GM23338 (cell line): ENCODE data around the gene CYP3A7. TPM values are rescaled to one million over a fixed set of nuclear protein-coding genes. Genes with fewer than 3 reads are reported as not detected.
"Not testable (repeated sequence)": the region's sequence is repeated elsewhere in the genome, so short reads cannot be mapped to it uniquely, and the experiment has no call there.

Source experiments
- ATAC-seq: fragments of 200-7000 bp; cut with Tn5 transposase; 3 replicates; pipeline ENCODE4 v1.9.1; 2020
- DNase-seq: peaks from one replicate; pipeline ENCODE4 v3.0.0-alpha.2; 2015; ENCODE audit warnings: low spot score
- H2AFZ ChIP-seq: fragments of 200-600 bp; sonication (generic); 2 replicates; pipeline ENCODE4 v1.8.0; 2016; ENCODE audit warnings: antibody characterized with exemption, mild to moderate bottlenecking, moderate library complexity
- H3F3A ChIP-seq: fragments of 200-600 bp; sonication (generic); replicated peaks from 2 replicates; pipeline ENCODE4 v1.8.0; 2017; ENCODE audit warnings: antibody characterized with exemption, mixed run types, low read depth
- H3K27ac ChIP-seq: fragments of 200-600 bp; sonication (generic); 2 replicates; pipeline ENCODE4 v1.6.1; 2016; ENCODE audit warnings: low read depth
- H3K27me3 ChIP-seq: fragments of 200-600 bp; sonication (generic); 2 replicates; pipeline ENCODE4 v1.8.0; 2016; ENCODE audit warnings: mild to moderate bottlenecking, mixed run types, moderate library complexity; ENCODE audit not compliant: insufficient read depth
- H3K36me3 ChIP-seq: fragments of 200-600 bp; sonication (generic); 2 replicates; pipeline ENCODE4 v1.8.0; 2016; ENCODE audit warnings: mild to moderate bottlenecking; ENCODE audit not compliant: insufficient read depth
- H3K4me1 ChIP-seq: fragments of 200-600 bp; sonication (generic); 2 replicates; pipeline ENCODE4 v1.8.0; 2016; ENCODE audit warnings: mild to moderate bottlenecking, moderate library complexity; ENCODE audit not compliant: insufficient read depth
- H3K4me2 ChIP-seq: fragments of 200-600 bp; sonication (generic); 2 replicates; pipeline ENCODE4 v1.7.1; 2017; ENCODE audit warnings: mixed run types
- H3K4me3 ChIP-seq: fragments of 200-600 bp; sonication (generic); 2 replicates; pipeline ENCODE4 v1.6.1; 2016; ENCODE audit warnings: mixed run types
- H3K79me2 ChIP-seq: fragments of 200-600 bp; sonication (generic); replicated peaks from 2 replicates; pipeline ENCODE4 v1.8.0; 2017; ENCODE audit warnings: mild to moderate bottlenecking; ENCODE audit not compliant: insufficient read depth
- H3K9me2 ChIP-seq: fragments of 200-600 bp; sonication (generic); 2 replicates; pipeline ENCODE4 v1.8.0; 2017; ENCODE audit not compliant: insufficient read depth
- H4K20me1 ChIP-seq: fragments of 200-600 bp; sonication (generic); replicated peaks from 2 replicates; pipeline ENCODE4 v1.8.0; 2017; ENCODE audit warnings: mild to moderate bottlenecking; ENCODE audit not compliant: insufficient read depth
- H3K27ac Mint-ChIP-seq: 2 replicates; pipeline ENCODE4 v1.8.0; 2020; ENCODE audit warnings: inconsistent platforms, mild to moderate bottlenecking, moderate library complexity, mixed read lengths
- H3K27me3 Mint-ChIP-seq: 3 replicates; pipeline ENCODE4 v1.8.0; 2022; ENCODE audit warnings: low read depth, mild to moderate bottlenecking, moderate library complexity, mixed read lengths, inconsistent platforms; ENCODE audit not compliant: insufficient read depth, poor library complexity
- H3K36me3 Mint-ChIP-seq: 3 replicates; pipeline ENCODE4 v1.8.0; 2021; ENCODE audit warnings: low read depth, mild to moderate bottlenecking, inconsistent platforms, moderate library complexity, mixed read lengths
- H3K4me1 Mint-ChIP-seq: 3 replicates; pipeline ENCODE4 v1.8.0; 2020; ENCODE audit warnings: mild to moderate bottlenecking, inconsistent platforms, mixed read lengths
- H3K4me3 Mint-ChIP-seq: 3 replicates; pipeline ENCODE4 v1.8.0; 2021; ENCODE audit warnings: moderate library complexity, mild to moderate bottlenecking, inconsistent platforms, mixed read lengths
- H3K9me3 Mint-ChIP-seq: 3 replicates; pipeline ENCODE4 v1.8.0; 2020; ENCODE audit warnings: moderate library complexity, mild to moderate bottlenecking, inconsistent platforms, mixed read lengths
- CREB1 ChIP-seq: fragments of 250-450 bp; sonication (Bioruptor Pico); IDR thresholded peaks from 2 replicates; pipeline ENCODE4 v1.5.0; 2020; ENCODE audit warnings: low read depth, mild to moderate bottlenecking, moderate library complexity
- ETS1 ChIP-seq: IDR thresholded peaks from 2 replicates; pipeline ENCODE4 v1.6.1; 2016; ENCODE audit warnings: antibody characterized with exemption
- EZH2phosphoT487 ChIP-seq: fragments of 200-600 bp; sonication (generic); IDR thresholded peaks from one replicate; pipeline ENCODE4 v1.8.1; 2018; ENCODE audit warnings: antibody characterized with exemption; ENCODE audit not compliant: unreplicated experiment
- NANOG ChIP-seq: IDR thresholded peaks from 2 replicates; pipeline ENCODE4 v1.6.1; 2016; ENCODE audit warnings: antibody characterized with exemption, borderline replicate concordance
- STAT1 ChIP-seq: IDR thresholded peaks from one replicate; pipeline ENCODE4 v1.6.1; 2016; ENCODE audit warnings: antibody characterized with exemption; ENCODE audit not compliant: unreplicated experiment
- ZNF114 ChIP-seq: fragments of 250-450 bp; sonication (Bioruptor Pico); IDR thresholded peaks from 2 replicates; pipeline ENCODE4 v1.5.0; 2020; ENCODE audit warnings: mild to moderate bottlenecking, moderate library complexity
- ZNF331 ChIP-seq: fragments of 250-450 bp; sonication (Bioruptor Pico); IDR thresholded peaks from 2 replicates; pipeline ENCODE4 v1.5.0; 2020; ENCODE audit warnings: low read depth, mild to moderate bottlenecking, moderate library complexity
- ZNF462 ChIP-seq: fragments of 250-450 bp; sonication (Bioruptor Pico); IDR thresholded peaks from 2 replicates; pipeline ENCODE4 v1.5.0; 2020; ENCODE audit warnings: mild to moderate bottlenecking, moderate library complexity
- polyA plus RNA-seq: library from polyadenylated mRNA; unstranded; fragments of >200 nt; fragmentation: Nextera tagmentation; extraction: Ambion mirVana; gene quantifications from 2 replicates; pipeline ENCODE4 v1.2.1, GENCODE V29; 2016
- total RNA-seq: library from RNA; depleted of rRNA; stranded (reverse); fragments of >200 nt; shearing (Covaris generic); gene quantifications from 2 replicates; pipeline ENCODE4 v1.2.3, GENCODE V29; 2014
- TF ChIP-seq, protein P1 (sequence below): IDR thresholded peaks from one replicate; pipeline ENCODE4 v1.6.1; 2018; ENCODE audit warnings: antibody characterized with exemption; ENCODE audit not compliant: unreplicated experiment
- TF ChIP-seq, protein P2 (sequence below), 2 experiments: fragments of 200-600 bp in 1 of 2; sonication (generic) in 1 of 2; conservative IDR thresholded peaks; 2 replicates each; pipeline versions ENCODE4 v1.5.1 to v1.6.1; 2016 to 2017; ENCODE audit warnings: antibody characterized with exemption in 2 of 2, low read depth in 2 of 2, mild to moderate bottlenecking in 2 of 2, moderate library complexity in 1 of 2

The CYP3A7 gene
- total and polyA plus RNA-seq, 2 experiments from 2014 or later: 0.19 TPM; not detected in 1

- H3K4me3 Mint-ChIP-seq, H3K9me2 ChIP-seq, H3F3A ChIP-seq, H3K9me3 Mint-ChIP-seq, H4K20me1 ChIP-seq, H2AFZ ChIP-seq, H3K27me3 Mint-ChIP-seq, H3K36me3 ChIP-seq, H3K4me1 Mint-ChIP-seq, H3K4me1 ChIP-seq, H3K27ac ChIP-seq, H3K27me3 ChIP-seq, DNase-seq, H3K4me3 ChIP-seq, H3K79me2 ChIP-seq, H3K27ac Mint-ChIP-seq, H3K4me2 ChIP-seq, H3K36me3 Mint-ChIP-seq, ATAC-seq: not testable (repeated sequence)
Measured at GRCh38 chr7:99769494-99769893, 34.5 kb upstream of the CYP3A7 start.

DNA sequence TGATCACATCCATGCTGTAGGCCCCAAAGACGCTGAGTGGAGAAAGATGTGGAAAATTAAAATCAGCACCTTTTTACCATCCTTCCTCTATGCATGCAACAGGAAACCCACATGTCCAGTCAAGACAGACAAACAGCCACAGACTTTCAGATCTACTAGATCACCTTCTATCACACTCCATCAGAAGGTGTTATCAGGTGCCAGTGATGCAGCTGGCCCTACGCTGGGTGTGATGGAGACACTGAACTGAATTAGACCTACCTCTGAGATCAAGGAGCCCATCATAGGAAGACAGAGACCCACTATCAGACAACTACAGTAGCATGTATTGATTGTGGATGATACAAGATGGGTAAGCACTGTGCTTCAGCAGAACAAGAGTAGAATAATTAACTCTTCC, 33.5 kb upstream of the CYP3A7 start:
- no peaks in the 10 kb centered on the region for H3F3A ChIP-seq
- no peak overlapping the region for H3K27ac ChIP-seq
- H3K27me3 ChIP-seq: no peaks in the 10 kb centered on the region
- H3K9me2 ChIP-seq: peaks cover 3% of the 10 kb centered on the region; the same call in 1 of the 2 replicates
- H3K4me2 ChIP-seq: no peak overlapping the region
- no peaks in the 10 kb centered on the region for H3K4me1 ChIP-seq
- no peaks in the 10 kb centered on the region for H3K36me3 ChIP-seq
- DNase-seq (no peak), ATAC-seq (no peak)
- Mint-ChIP-seq H3K36me3 (no peaks in the 10 kb centered on the region), H3K4me3 (no peak overlapping the region), H3K27ac (no peak overlapping the region), H3K27me3 (peaks cover 2% of the 10 kb centered on the region), H3K9me3 (no peaks in the 10 kb centered on the region), H3K4me1 (no peaks in the 10 kb centered on the region)
- no peak overlapping the region for H3K4me3 ChIP-seq
- no peaks in the 10 kb centered on the region for H4K20me1 ChIP-seq
- no peak overlapping the region for H2AFZ ChIP-seq
- H3K79me2 ChIP-seq: no peaks in the 10 kb centered on the region
- TF ChIP-seq NANOG (no peak), EZH2phosphoT487 (no peak), ETS1 (no peak), ZNF462 (CRISPR knock-in tag) (no peak), ZNF114 (CRISPR knock-in tag) (no peak), ZNF331 (CRISPR knock-in tag) (no peak), STAT1 (no peak), CREB1 (no peak)
- TF ChIP-seq, protein P1, sequence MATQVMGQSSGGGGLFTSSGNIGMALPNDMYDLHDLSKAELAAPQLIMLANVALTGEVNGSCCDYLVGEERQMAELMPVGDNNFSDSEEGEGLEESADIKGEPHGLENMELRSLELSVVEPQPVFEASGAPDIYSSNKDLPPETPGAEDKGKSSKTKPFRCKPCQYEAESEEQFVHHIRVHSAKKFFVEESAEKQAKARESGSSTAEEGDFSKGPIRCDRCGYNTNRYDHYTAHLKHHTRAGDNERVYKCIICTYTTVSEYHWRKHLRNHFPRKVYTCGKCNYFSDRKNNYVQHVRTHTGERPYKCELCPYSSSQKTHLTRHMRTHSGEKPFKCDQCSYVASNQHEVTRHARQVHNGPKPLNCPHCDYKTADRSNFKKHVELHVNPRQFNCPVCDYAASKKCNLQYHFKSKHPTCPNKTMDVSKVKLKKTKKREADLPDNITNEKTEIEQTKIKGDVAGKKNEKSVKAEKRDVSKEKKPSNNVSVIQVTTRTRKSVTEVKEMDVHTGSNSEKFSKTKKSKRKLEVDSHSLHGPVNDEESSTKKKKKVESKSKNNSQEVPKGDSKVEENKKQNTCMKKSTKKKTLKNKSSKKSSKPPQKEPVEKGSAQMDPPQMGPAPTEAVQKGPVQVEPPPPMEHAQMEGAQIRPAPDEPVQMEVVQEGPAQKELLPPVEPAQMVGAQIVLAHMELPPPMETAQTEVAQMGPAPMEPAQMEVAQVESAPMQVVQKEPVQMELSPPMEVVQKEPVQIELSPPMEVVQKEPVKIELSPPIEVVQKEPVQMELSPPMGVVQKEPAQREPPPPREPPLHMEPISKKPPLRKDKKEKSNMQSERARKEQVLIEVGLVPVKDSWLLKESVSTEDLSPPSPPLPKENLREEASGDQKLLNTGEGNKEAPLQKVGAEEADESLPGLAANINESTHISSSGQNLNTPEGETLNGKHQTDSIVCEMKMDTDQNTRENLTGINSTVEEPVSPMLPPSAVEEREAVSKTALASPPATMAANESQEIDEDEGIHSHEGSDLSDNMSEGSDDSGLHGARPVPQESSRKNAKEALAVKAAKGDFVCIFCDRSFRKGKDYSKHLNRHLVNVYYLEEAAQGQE: no peak
- TF ChIP-seq, protein P2, sequence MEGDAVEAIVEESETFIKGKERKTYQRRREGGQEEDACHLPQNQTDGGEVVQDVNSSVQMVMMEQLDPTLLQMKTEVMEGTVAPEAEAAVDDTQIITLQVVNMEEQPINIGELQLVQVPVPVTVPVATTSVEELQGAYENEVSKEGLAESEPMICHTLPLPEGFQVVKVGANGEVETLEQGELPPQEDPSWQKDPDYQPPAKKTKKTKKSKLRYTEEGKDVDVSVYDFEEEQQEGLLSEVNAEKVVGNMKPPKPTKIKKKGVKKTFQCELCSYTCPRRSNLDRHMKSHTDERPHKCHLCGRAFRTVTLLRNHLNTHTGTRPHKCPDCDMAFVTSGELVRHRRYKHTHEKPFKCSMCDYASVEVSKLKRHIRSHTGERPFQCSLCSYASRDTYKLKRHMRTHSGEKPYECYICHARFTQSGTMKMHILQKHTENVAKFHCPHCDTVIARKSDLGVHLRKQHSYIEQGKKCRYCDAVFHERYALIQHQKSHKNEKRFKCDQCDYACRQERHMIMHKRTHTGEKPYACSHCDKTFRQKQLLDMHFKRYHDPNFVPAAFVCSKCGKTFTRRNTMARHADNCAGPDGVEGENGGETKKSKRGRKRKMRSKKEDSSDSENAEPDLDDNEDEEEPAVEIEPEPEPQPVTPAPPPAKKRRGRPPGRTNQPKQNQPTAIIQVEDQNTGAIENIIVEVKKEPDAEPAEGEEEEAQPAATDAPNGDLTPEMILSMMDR (conservative IDR thresholded peaks at IDR 0.05; ENCODE audit: low read depth in 2 of 2): no peak
